HL-60 (cell line): Measurements from ENCODE around the gene MANBA.

Experiments used
- POLR2AphosphoS5 ChIP-seq: IDR thresholded peaks from 2 replicates; pipeline ENCODE4 v1.6.1; 2012; ENCODE audit warnings: low read depth
- TF ChIP-seq, protein P1 (sequence below): IDR thresholded peaks from one replicate; pipeline ENCODE4 v1.5.1; 2011; ENCODE audit warnings: low read length, control low read depth, inconsistent platforms; ENCODE audit not compliant: insufficient read depth

- TF ChIP-seq, protein P1, sequence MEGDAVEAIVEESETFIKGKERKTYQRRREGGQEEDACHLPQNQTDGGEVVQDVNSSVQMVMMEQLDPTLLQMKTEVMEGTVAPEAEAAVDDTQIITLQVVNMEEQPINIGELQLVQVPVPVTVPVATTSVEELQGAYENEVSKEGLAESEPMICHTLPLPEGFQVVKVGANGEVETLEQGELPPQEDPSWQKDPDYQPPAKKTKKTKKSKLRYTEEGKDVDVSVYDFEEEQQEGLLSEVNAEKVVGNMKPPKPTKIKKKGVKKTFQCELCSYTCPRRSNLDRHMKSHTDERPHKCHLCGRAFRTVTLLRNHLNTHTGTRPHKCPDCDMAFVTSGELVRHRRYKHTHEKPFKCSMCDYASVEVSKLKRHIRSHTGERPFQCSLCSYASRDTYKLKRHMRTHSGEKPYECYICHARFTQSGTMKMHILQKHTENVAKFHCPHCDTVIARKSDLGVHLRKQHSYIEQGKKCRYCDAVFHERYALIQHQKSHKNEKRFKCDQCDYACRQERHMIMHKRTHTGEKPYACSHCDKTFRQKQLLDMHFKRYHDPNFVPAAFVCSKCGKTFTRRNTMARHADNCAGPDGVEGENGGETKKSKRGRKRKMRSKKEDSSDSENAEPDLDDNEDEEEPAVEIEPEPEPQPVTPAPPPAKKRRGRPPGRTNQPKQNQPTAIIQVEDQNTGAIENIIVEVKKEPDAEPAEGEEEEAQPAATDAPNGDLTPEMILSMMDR, result no peak
- no peak for TF ChIP-seq POLR2AphosphoS5
These were observed 166.8 kb downstream of the MANBA start for GRCh38 chr4:102594000-102594399.
